ENCODE measurements around the gene DNAJC17. TPM values are rescaled to one million over a fixed set of nuclear protein-coding genes. Genes with fewer than 3 reads are reported as not detected.

Gene DNAJC17
- total and polyA plus RNA-seq, 3 experiments from 2014 or later: 35.3 to 47.0 (median 46.5) TPM

DNA sequence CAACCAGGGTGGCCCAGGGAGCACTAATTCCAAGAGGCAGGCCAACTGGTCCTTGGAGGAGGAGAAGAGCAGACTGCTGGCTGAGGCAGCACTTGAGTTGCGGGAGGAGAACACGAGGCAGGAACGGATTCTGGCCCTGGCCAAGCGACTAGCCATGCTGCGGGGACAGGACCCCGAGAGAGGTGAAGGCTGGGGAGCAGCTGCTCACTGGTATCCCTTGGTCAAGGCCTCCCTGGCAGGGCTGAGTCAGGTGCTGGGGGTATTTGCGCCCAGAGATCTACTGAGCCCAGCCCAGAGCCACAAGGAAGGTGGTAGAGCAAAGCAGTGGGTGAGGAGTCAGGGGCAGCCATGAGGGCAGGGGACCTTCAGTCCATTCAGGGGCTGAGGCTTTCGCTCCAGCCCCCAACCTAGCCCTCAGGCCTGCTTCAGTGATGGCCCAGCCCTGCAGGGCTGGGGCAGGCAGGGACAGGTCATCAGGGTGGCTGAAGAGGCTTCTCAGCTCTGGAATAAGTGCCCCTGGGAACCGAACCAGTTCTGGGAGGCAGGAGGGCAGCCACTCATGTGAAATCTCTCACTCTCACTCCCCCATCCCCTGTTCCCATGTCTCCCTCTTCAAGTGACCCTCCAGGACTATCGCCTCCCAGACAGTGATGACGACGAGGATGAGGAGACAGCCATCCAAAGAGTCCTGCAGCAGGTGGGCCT lies 5.6 kb upstream of the DNAJC17 start:
- ChIA-PET POLR2A (no interaction called here), CTCF (no interaction called here)
- Mint-ChIP-seq H3K36me3 (peaks cover 6 to 49% (median 9%) of the 10 kb centered on the region in 3 donors), H3K27ac (peak overlapping the region in 1 of 8 donors; percentile 46), H3K4me3 (no peak overlapping the region), H3K4me1 (peaks cover 8 to 13% (median 10%) of the 10 kb centered on the region in 3 donors), H3K27me3 (no peaks in the 10 kb centered on the region), H3K9me3 (no peaks in the 10 kb centered on the region)
- DNase-seq: no peak
- Histone ChIP-seq H3K27ac (ENCODE audit: low read depth, low read length) (no peak overlapping the region), H3K4me1 (ENCODE audit: insufficient read depth, low read length) (peaks cover 10% of the 10 kb centered on the region), H3K4me3 (ENCODE audit: low read length) (no peak overlapping the region), H3K36me3 (ENCODE audit: insufficient read depth, low read length) (peaks cover 10% of the 10 kb centered on the region), H3K27me3 (ENCODE audit: insufficient read depth, low read length, poor library complexity, severe bottlenecking) (no peaks in the 10 kb centered on the region), H3K9me3 (ENCODE audit: low read length) (no peaks in the 10 kb centered on the region)

- DNase-seq: no peak
- Mint-ChIP-seq H3K36me3 (peaks cover 0 to 45% (median 3%) of the 10 kb centered on the region in 3 donors), H3K27ac (peak overlapping the region in 1 of 8 donors; percentile 97), H3K9me3 (no peaks in the 10 kb centered on the region), H3K4me1 (peaks cover 22 to 28% (median 22%) of the 10 kb centered on the region in 3 donors), H3K27me3 (no peaks in the 10 kb centered on the region), H3K4me3 (peak overlapping the region in 6 of 7 donors; percentile 28 to 100 (median 98))
- H3K36me3 ChIP-seq (ENCODE audit: insufficient read depth, low read length): peaks cover 7% of the 10 kb centered on the region
- no peaks in the 10 kb centered on the region for H3K27me3 ChIP-seq (ENCODE audit: insufficient read depth, low read length, poor library complexity, severe bottlenecking)
- ChIA-PET CTCF (no interaction called here), POLR2A (no interaction called here)
- H3K4me1 ChIP-seq (ENCODE audit: insufficient read depth, low read length): peaks cover 18% of the 10 kb centered on the region
- H3K4me3 ChIP-seq (ENCODE audit: low read length): no peak overlapping the region
- no peaks in the 10 kb centered on the region for H3K9me3 ChIP-seq (ENCODE audit: low read length)
- H3K27ac ChIP-seq (ENCODE audit: low read depth, low read length): no peak overlapping the region
These were observed 1.7 kb upstream of the DNAJC17 start for GRCh38 chr15:40808861-40809450.

DNA sequence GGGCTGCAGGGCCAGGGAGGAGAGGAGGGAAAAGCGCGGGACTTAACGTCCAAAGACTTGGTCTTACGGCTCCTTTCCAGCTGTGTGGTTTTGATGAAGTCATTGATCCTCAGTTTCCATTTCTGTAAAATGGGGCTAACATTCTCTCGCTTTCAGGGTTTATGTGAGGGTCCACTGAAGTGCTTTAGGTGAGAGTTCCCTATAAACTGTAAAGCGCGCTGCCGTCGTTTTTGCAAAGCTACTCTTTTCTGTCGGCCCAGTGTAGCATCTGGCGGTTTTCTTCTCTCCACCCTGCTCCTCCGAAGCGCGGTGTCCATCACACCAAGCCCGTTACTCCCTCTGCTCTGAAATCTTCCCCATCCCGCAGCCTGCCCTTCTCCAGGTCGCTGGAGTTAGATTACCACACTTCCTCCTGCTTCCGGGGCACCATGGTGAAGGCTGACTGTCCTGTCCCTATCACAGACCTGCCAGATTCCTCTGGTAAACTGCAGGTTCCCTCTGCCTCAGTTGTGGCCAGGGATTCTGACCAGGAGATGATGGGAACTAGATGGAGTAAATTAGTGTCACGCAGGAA lies 702 bp upstream of the DNAJC17 start:
- peaks cover 28 to 36% (median 29%) of the 10 kb centered on the region in 3 donors for H3K4me1 Mint-ChIP-seq
- Histone ChIP-seq H3K4me3 (ENCODE audit: low read length) (peak overlapping the region; percentile 100), H3K36me3 (ENCODE audit: insufficient read depth, low read length) (peaks cover 7% of the 10 kb centered on the region), H3K27ac (ENCODE audit: low read depth, low read length) (peak overlapping the region; percentile 93), H3K4me1 (ENCODE audit: insufficient read depth, low read length) (peaks cover 18% of the 10 kb centered on the region), H3K27me3 (ENCODE audit: insufficient read depth, low read length, poor library complexity, severe bottlenecking) (no peaks in the 10 kb centered on the region), H3K9me3 (ENCODE audit: low read length) (no peaks in the 10 kb centered on the region)
- ChIA-PET POLR2A (interaction anchor here (0.5 to 1.5 kb wide), 5 partner anchors 20 to 423 kb away, joined by 3 to 11 read pairs (median 3); partner anchors contain the start of genes CHP1, EXD1, RAD51 and RPUSD2), CTCF (no interaction called here)
- H3K9me3 Mint-ChIP-seq: no peaks in the 10 kb centered on the region
- H3K4me3 Mint-ChIP-seq: peak overlapping the region; percentile 94 to 100 (median 99)
- H3K27me3 Mint-ChIP-seq: no peaks in the 10 kb centered on the region
- peaks cover 0 to 42% (median 3%) of the 10 kb centered on the region in 3 donors for H3K36me3 Mint-ChIP-seq
- DNase-seq: no peak
- peak overlapping the region in 5 of 8 donors; percentile 88 to 99 (median 98) for H3K27ac Mint-ChIP-seq

- Mint-ChIP-seq H3K27ac (peak overlapping the region; percentile 88 to 99 (median 97)), H3K36me3 (peaks cover 0 to 38% (median 6%) of the 10 kb centered on the region in 3 donors), H3K27me3 (no peaks in the 10 kb centered on the region), H3K9me3 (no peaks in the 10 kb centered on the region), H3K4me3 (peak overlapping the region; percentile 94 to 100 (median 99)), H3K4me1 (peaks cover 29 to 46% (median 31%) of the 10 kb centered on the region in 3 donors)
- Histone ChIP-seq H3K36me3 (ENCODE audit: insufficient read depth, low read length) (peaks cover 7% of the 10 kb centered on the region), H3K9me3 (ENCODE audit: low read length) (no peaks in the 10 kb centered on the region), H3K27me3 (ENCODE audit: insufficient read depth, low read length, poor library complexity, severe bottlenecking) (no peaks in the 10 kb centered on the region), H3K4me1 (ENCODE audit: insufficient read depth, low read length) (peaks cover 18% of the 10 kb centered on the region), H3K4me3 (ENCODE audit: low read length) (peak overlapping the region; percentile 100), H3K27ac (ENCODE audit: low read depth, low read length) (peak overlapping the region; percentile 93)
- POLR2A ChIA-PET: interaction anchor here (0.6 to 1.5 kb wide), 3 partner anchors 19 to 112 kb away, joined by 4 to 11 read pairs (median 7); partner anchors contain the start of genes PPP1R14D and RAD51
- no peak for DNase-seq
- CTCF ChIA-PET: interaction anchor here (0.6 to 1.2 kb wide), 4 partner anchors 21 to 302 kb away, joined by 3 to 4 read pairs (median 3); no protein-coding TSS in a partner anchor
These were observed 623 bp downstream of the DNAJC17 start for GRCh38 chr15:40806672-40807027.

GRCh38 chr15:40803688-40804087 lies 3.6 kb downstream of the DNAJC17 start:
- Histone ChIP-seq H3K4me1 (ENCODE audit: insufficient read depth, low read length) (peaks cover 16% of the 10 kb centered on the region), H3K27me3 (ENCODE audit: insufficient read depth, low read length, poor library complexity, severe bottlenecking) (no peaks in the 10 kb centered on the region), H3K27ac (ENCODE audit: low read depth, low read length) (no peak overlapping the region), H3K4me3 (ENCODE audit: low read length) (no peak overlapping the region), H3K9me3 (ENCODE audit: low read length) (no peaks in the 10 kb centered on the region), H3K36me3 (ENCODE audit: insufficient read depth, low read length) (no peaks in the 10 kb centered on the region)
- no peaks in the 10 kb centered on the region for H3K27me3 Mint-ChIP-seq
- POLR2A ChIA-PET: interaction anchor here (0.6 kb wide), 1 partner anchor 94 kb away, joined by 3 read pairs; no protein-coding TSS in a partner anchor
- CTCF ChIA-PET: no interaction called here
- H3K27ac Mint-ChIP-seq: peak overlapping the region in 2 of 8 donors; percentile 35 to 52
- DNase-seq: no peak
- peak overlapping the region in 2 of 7 donors; percentile 46 to 63 for H3K4me3 Mint-ChIP-seq
- peaks cover 34 to 58% (median 42%) of the 10 kb centered on the region in 3 donors for H3K4me1 Mint-ChIP-seq
- no peaks in the 10 kb centered on the region for H3K9me3 Mint-ChIP-seq
- H3K36me3 Mint-ChIP-seq: peaks cover 0 to 40% (median 9%) of the 10 kb centered on the region in 3 donors

DNA sequence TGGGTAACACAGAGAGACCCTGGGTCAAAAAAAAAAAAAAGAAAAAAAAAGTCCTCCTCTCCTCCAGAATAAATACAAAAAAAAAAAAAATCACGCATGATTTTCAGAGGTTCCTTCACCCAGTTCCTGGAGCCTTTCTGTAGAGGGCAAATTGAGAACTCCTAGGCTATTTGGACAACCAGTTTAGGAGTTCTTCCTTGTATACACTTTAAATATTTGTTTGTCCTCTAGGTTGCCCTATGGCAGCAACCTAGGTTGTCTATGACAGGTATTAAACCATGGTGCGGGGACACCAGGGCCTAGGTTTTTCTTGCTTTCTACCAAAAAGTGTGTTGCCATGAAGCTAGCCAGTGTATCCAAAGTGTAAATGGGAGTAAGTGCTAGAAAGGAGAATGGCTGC lies 4.2 kb downstream of the DNAJC17 start:
- peak overlapping the region in 1 of 7 donors; percentile 46 for H3K4me3 Mint-ChIP-seq
- no peaks in the 10 kb centered on the region for H3K9me3 Mint-ChIP-seq
- peak overlapping the region in 1 of 8 donors; percentile 52 for H3K27ac Mint-ChIP-seq
- Histone ChIP-seq H3K4me1 (ENCODE audit: insufficient read depth, low read length) (peaks cover 10% of the 10 kb centered on the region), H3K9me3 (ENCODE audit: low read length) (no peaks in the 10 kb centered on the region), H3K36me3 (ENCODE audit: insufficient read depth, low read length) (no peaks in the 10 kb centered on the region), H3K4me3 (ENCODE audit: low read length) (no peak overlapping the region), H3K27me3 (ENCODE audit: insufficient read depth, low read length, poor library complexity, severe bottlenecking) (no peaks in the 10 kb centered on the region), H3K27ac (ENCODE audit: low read depth, low read length) (no peak overlapping the region)
- ChIA-PET POLR2A (no interaction called here), CTCF (no interaction called here)
- no peak for DNase-seq
- H3K27me3 Mint-ChIP-seq: no peaks in the 10 kb centered on the region
- peaks cover 3 to 44% (median 14%) of the 10 kb centered on the region in 3 donors for H3K36me3 Mint-ChIP-seq
- peaks cover 32 to 57% (median 42%) of the 10 kb centered on the region in 3 donors for H3K4me1 Mint-ChIP-seq

GRCh38 chr15:40799523-40799922 lies 7.8 kb downstream of the DNAJC17 start:
- POLR2A ChIA-PET: no interaction called here

More at GRCh38 chr15:40799523-40799922, 7.8 kb downstream of the DNAJC17 start:
- Mint-ChIP-seq H3K9me3 (no peaks in the 10 kb centered on the region), H3K4me3 (no peak overlapping the region), H3K36me3 (peaks cover 4 to 42% (median 14%) of the 10 kb centered on the region in 3 donors), H3K27ac (no peak overlapping the region), H3K4me1 (peaks cover 26 to 47% (median 40%) of the 10 kb centered on the region in 3 donors), H3K27me3 (no peaks in the 10 kb centered on the region)
- CTCF ChIA-PET: interaction anchor here (1.0 kb wide), 1 partner anchor 14 kb away, joined by 3 read pairs; no protein-coding TSS in a partner anchor
- H3K36me3 ChIP-seq (ENCODE audit: insufficient read depth, low read length): no peaks in the 10 kb centered on the region
- H3K27ac ChIP-seq (ENCODE audit: low read depth, low read length): no peak overlapping the region
- no peak for DNase-seq
- H3K27me3 ChIP-seq (ENCODE audit: insufficient read depth, low read length, poor library complexity, severe bottlenecking): no peaks in the 10 kb centered on the region
- no peaks in the 10 kb centered on the region for H3K9me3 ChIP-seq (ENCODE audit: low read length)
- H3K4me3 ChIP-seq (ENCODE audit: low read length): no peak overlapping the region
- H3K4me1 ChIP-seq (ENCODE audit: insufficient read depth, low read length): no peaks in the 10 kb centered on the region

All from CD8-positive, alpha-beta memory T cell (primary cell).